Measurements from ENCODE around the gene ZBTB20.

The ZBTB20 gene

GRCh38 chr3:114490829-114491228, 656.3 kb downstream of the ZBTB20 start:
- no peak for DNase-seq (ENCODE audit: low read depth, low spot score)

GRCh38 chr3:114487502-114487901, 659.6 kb downstream of the ZBTB20 start:
- no peak for DNase-seq (ENCODE audit: low read depth, low spot score)

- no peak for DNase-seq (ENCODE audit: low read depth, low spot score)
These were observed 662.2 kb downstream of the ZBTB20 start for GRCh38 chr3:114484919-114485318.

- DNase-seq (ENCODE audit: low read depth, low spot score): no peak
These were observed 666.0 kb downstream of the ZBTB20 start for GRCh38 chr3:114481113-114481512.

DNA sequence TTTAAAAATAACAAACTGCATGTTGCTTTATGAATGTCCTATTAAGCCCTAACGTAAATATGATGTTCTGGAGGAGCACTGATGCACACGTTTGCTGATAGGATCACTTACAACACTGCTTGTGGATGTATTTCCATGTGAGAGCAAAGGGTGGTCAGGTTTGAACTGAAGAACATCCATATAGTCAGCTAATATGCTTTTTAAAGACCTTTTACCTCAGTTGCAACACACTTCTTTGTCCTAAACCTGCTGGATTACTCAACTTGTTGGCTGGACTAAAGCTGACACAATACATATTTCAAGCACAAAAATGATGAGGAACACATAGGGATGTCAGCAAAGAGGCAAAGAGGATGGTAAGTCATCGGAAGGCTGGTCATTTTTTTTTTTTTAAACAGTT, 666.6 kb downstream of the ZBTB20 start:
- no peak for DNase-seq (ENCODE audit: low read depth, low spot score)

GRCh38 chr3:114478801-114479200, 668.3 kb downstream of the ZBTB20 start:
- no peak for DNase-seq (ENCODE audit: low read depth, low spot score)

- no peak for DNase-seq (ENCODE audit: low read depth, low spot score)
These were observed 670.6 kb downstream of the ZBTB20 start for GRCh38 chr3:114476511-114476910.

GRCh38 chr3:114471478-114471877, 675.6 kb downstream of the ZBTB20 start:
- no peak for DNase-seq (ENCODE audit: low read depth, low spot score)

DNA sequence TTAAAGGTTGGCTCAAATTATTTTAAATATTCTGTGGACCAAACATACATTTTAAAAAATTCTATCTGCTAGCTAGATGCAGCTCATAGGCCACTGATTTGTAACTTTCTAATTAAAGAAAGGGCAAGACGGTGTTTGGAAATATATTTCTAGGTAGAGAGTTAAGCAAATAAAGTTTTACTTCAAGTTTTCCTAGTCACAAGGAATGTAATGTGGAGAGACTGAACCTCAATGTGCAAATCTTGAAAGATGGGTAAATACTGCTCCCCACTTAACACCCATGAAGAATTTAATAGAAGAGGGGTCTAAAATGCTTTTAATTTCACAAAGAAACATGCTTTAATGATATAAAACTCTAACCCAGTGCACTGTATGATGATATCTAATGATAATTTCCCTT, 678.0 kb downstream of the ZBTB20 start:
- no peak for DNase-seq (ENCODE audit: low read depth, low spot score)

GRCh38 chr3:114466816-114467215, 680.3 kb downstream of the ZBTB20 start:
- DNase-seq (ENCODE audit: low read depth, low spot score): no peak

GRCh38 chr3:114466251-114466650, 680.8 kb downstream of the ZBTB20 start:
- no peak for DNase-seq (ENCODE audit: low read depth, low spot score)

DNA sequence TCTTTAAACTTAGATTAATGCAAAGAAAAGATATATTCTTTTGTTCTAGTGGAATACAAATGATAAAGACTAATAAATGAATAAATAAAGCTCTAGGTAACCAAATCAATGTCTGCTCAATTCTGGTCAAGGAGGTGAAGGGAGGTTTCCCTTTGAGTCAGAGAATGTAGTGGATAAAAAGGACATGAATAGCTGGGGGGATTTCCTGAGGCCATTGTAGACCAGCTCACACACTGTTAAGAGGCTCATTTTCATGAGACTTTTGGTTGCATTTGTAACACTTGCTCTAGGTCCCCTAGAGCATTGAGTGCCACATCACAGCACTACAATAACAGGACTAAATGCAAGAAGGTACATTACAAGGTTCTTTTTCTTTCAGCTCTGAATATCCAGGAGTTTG, 682.5 kb downstream of the ZBTB20 start:
- no peak for DNase-seq (ENCODE audit: low read depth, low spot score)

DNA sequence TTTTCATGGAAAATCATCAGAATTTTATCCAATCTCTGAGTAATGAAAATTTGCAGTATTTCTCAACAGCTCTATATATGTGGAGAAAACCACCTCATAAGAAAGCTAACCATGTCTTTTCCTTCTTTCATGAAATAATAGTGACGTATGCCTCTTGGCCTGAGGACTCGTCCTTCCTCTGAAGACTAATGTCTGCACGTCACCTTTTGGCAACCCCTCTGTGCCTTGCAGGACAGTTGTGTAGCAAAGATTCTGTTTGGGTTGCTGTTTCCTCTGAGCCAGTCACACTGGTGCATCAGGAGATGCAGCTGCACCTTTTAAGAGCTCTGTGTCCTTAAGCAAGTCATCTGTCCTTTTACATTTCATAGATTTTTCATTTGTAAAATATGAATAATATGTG, 684.3 kb downstream of the ZBTB20 start:
- no peak for DNase-seq (ENCODE audit: low read depth, low spot score)

DNA sequence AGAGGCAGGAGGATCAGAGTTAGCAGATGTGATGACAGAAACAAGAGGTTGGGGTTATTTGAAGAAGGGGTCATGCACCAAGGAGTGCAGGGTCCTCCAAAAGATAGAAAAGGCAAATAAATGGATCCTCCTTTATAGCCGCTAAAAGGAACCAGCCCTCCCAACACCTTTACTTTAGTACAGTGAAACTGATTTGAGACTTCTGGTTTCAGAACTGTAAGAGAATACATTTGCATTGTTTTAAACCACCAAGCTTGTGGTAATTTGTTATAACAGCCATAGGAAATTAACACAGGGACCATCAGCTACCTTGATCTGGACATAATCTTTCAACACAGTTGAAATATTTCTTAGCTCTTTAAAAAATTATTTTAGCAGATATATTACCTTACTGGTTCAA, 686.6 kb downstream of the ZBTB20 start:
- no peak for DNase-seq (ENCODE audit: low read depth, low spot score)

DNA sequence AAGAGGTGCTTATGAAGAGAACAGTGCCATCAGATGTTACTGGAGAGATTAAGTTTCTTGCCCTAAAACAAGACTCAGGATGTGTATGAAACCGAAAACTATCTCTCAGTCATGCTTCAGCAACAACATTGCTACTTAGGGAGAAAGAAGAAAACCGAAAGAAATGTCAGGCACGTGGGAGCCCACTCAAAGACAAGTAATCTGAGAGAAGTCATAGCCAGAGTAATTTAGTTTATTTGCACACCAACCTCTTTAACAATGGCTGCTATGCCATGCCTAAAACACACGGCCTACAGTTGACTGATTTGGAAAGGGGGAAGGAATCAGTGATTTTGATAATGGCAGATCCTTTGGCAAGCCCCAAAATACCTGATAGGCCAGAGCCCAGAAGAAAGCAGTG, 690.3 kb downstream of the ZBTB20 start:
- no peak for DNase-seq (ENCODE audit: low read depth, low spot score)

DNA sequence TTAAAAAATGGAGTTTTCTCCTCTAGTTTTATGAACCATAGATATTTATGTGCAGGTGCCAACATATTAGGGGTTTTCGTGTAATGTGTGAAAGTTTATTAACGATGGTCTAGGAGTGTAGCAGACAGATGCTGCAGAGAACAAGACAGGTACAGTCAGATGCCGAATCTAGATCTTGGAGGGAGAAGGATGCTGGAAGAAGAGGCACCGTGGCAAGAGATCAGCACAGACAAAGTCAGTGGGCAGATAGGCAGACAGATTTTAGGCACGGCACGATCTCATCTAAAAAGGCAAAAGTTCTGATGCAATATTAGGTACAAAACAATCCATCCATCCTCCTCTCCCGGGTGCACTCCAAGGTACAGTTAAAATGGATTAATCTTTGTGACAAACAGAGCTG, 691.7 kb downstream of the ZBTB20 start:
- DNase-seq (ENCODE audit: low read depth, low spot score): no peak

DNA sequence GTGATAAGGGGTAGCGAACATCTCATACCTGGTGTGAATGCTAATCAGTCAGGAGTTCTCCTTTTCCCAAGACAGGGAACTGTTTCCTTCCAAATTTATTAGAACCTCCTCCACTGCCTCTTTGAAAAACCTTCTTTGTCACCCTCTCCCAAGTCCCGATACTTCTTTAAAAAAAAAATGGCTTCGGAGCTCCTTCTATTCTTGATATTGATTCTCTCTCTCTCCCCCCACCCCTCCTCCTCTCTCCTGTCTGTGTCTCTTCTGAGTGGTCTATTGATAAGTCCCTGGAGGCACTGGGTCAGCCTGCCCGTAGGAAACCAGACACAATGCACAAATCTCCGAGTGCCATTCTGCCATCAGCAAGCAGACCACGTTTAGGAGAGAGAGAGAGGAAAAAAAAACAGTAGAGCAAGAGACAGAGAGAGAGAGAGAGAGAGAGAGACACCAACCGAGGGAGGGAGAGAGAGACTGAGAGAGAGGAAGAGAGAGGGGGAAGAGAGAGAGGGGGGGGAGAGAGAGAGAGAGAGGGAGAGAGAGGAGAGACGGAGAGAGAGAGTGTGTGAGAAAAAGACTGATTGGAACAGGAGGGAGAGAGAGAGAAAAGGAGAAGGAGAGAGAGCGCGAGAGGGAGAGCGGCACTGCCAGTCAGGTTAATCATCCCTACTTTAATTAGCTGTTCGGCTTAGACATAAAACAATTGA, 692.4 kb downstream of the ZBTB20 start:
- DNase-seq (ENCODE audit: low read depth, low spot score): no peak

DNA sequence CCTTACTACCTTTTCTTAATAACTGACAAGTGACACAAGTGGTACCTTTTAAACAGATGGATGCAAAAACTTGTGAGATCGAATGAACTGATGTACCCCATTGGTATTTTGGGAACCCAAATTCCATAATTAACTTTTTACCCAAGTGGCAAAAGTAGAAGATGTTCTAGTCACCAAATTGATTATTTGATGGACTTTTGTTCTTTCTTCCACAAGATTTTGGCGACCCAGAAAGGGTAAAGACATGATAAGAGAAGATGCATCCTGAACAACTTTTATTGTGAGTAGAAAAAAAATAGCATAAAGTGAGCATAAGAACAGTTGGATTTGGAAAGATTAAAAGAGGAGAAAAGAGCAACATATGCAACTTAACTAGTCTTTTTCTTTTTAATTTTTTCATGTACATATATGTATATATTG, 693.7 kb downstream of the ZBTB20 start:
- DNase-seq (ENCODE audit: low read depth, low spot score): no peak

DNA sequence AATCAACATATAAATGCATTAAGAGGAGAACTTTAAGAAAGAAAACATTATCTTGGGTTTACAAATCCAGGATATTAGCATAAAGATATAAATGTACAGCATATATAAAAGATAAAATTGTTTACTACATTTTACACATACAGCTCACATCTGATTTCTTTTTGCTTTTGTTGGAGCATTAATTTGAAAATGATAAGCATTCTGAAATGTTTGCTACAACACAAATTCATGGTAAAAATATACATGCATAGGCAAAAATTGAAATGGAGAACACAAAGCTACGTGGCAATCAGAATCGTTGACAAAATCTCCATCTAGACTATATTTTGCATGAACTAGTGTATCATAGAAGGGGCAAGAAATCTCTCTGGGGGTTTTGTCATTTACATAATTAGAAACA, 694.2 kb downstream of the ZBTB20 start:
- DNase-seq (ENCODE audit: low read depth, low spot score): no peak

GRCh38 chr3:114452256-114452655, 694.8 kb downstream of the ZBTB20 start:
- no peak for DNase-seq (ENCODE audit: low read depth, low spot score)

DNA sequence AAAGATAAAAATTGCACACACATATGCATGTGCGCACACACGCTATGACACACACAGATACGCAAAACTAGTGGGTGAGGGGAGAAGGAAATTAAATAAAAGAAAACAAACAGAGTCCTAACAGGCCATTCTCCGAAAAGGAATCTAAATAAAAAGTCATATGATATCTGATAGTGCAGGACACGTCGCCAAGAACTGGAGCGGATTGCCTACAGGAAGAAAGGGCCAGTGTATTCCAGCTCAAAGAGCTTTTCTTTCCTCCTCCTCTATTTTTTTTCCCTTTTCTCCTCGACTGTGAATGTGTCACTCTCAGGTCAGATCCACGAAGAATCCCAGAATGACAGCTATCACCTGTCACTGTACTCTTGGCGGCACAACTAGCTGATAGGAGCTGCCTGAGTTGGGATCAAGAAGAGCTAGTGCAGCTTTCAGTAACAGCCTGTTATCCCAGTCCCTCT, 695.5 kb downstream of the ZBTB20 start:
- DNase-seq (ENCODE audit: low read depth, low spot score): no peak

DNA sequence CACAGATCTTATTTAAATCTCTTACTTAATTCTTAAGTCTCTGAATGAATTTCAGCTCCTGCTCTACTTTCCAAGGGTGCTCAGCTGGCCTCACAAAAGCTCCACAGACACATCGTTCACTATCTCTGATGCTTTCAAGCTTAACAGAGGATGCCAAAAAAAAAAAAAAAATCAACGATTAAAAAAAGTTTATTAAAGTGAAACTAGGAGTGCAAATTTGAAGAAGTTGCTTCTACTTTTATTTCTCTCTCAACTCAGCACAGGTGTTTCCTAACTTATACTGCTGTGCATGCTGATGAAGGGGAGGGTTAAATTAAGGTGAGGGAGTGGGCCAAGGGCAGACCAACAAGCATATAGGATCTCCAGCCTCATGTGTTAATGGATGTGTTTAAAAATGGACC, 696.0 kb downstream of the ZBTB20 start:
- no peak for DNase-seq (ENCODE audit: low read depth, low spot score)

GRCh38 chr3:114450008-114450596, 697.0 kb downstream of the ZBTB20 start:
- no peak for DNase-seq (ENCODE audit: low read depth, low spot score)

All from smooth muscle cell of the brain vasculature (primary cell).